NCI-H526 treated with DMSO at 0.1 percent for 48 hours (cell line): ENCODE results near the gene LLGL1.
"Not testable (repeated sequence)": the region's sequence is repeated elsewhere in the genome, so short reads cannot be mapped to it uniquely, and the experiment has no call there.

Source experiments
- DNase-seq: peaks from one replicate; lab custom pipeline; 2025; lab: John Stamatoyannopoulos, UW

The LLGL1 gene

DNA sequence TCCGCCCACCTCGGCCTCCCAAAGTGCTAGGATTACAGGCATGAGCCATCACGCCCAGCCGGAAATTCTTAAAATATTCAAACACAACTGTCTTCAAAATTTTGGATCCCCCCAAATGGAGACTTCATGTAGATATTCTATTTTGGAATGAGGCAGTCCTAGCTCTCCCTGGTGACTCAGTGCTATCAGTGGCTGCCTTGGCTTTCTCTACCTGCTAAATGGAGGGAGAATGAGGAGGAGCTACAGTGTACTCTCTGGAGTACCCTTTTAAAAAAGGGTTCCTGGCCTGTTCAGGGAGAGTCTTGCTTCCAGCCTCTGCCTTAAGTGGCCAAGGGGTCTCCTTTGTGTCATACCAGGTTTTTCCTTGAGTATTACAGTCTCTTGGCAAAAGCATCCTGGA lies 31.0 kb upstream of the LLGL1 start:
- DNase-seq: no peak

DNA sequence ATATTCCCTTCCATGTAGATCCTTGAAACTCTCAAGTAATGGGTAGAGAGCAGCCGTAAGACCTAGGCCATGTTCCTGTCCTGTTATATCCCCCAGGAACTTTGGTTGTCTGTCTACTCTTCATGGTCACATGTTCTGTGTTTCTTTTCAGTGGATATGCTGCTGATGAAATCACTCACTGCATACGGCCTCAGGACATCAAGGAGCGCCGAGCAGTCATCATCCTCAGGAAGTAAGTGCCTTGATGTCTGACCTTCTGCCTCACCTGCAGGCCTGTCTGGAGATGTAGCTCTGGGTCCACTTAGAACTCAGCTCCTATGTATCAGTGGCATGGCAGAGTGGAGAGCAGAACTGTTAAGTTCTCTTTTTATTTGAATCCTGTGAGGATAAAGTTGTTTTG lies 30.6 kb upstream of the LLGL1 start:
- no peak for DNase-seq

DNA sequence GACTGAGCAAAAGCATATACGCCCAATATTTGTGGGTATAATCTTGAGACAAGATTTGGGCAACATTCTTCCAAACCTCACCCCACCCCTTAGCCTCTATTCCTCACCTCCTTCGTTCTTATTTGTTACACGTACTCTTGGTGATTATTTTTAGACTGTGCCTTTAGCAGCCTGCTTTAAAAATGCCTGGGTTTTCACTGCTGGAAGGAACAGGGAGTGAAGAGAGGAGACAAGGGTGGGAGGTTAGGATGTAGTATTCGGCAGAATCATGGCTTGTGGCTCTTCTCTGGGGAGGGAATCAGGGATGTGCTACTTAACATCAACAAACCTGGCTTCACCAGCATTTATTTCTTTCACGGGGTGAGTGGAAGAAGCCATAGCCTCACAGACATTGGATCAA lies 30.2 kb upstream of the LLGL1 start:
- DNase-seq: no peak

DNA sequence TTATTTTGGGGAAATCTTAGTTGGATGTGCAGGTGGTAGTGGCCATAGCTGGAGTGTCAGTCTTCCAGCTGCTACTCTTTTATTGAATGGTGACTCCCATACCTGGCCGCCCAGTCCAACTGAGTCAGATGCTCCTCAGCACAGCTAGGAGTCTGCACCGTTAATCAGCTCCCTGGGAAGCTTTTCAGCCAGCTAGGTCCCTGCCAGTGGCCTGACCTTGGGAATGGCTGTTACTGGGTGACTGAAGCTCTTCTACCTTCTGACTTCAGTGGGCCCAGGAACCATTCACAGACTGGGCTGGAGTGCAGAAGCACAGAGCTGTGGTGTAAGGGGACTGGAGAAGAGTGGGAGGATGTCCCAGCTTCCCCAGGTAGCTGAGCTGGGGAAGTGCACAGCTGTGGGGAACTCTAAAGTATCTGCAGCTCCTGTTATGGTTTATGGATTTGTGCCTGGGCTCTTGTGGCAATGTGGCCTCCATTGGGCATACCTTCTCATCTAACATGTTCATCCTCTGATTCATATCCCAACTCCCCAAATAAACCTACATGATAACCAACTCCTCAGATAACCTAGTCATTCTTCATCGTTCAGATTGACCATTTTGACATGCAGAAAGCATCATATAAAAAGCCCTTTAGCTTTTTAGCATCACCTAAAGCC lies 27.8 kb upstream of the LLGL1 start:
- DNase-seq: no peak

DNA sequence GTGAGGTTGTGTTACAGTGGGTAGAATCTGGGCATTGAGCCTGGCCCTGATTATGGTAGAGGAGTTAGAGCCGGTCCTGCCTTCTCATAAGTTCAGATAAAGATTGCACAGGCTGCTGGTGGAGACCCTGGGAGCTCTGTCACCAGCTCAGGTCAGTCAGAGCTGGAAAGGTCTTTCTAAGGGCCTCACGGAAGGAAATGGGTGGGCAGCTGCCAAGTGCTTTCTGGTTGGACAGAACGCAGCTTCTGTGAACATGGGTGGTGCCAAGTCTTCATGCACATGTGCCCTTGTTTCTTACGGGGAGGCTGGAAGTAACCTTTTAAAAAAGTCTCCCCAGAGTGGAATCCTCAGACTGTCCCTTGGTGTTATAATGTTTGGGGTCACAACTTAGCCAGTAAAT lies 26.9 kb upstream of the LLGL1 start:
- DNase-seq: no peak

DNA sequence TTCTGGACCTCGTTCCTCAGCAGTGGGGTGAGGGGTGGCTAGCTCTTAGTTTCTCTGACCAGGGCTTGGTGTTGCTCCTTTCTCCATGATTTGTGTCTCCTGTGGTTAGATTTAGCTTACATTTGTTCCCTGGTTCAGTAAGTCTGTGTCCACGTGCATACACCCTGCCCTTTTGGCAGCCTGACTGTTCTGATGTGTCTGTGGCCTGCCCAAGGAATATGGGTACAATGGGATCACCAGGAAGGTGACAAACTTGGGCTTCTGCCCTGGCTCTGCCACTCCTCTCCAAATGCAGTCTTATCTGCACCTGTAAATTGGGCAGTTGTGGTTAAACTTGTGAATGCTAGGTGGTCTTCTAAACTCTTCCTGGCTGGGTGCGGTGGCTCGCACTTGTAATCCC lies 24.3 kb upstream of the LLGL1 start:
- DNase-seq: no peak

DNA sequence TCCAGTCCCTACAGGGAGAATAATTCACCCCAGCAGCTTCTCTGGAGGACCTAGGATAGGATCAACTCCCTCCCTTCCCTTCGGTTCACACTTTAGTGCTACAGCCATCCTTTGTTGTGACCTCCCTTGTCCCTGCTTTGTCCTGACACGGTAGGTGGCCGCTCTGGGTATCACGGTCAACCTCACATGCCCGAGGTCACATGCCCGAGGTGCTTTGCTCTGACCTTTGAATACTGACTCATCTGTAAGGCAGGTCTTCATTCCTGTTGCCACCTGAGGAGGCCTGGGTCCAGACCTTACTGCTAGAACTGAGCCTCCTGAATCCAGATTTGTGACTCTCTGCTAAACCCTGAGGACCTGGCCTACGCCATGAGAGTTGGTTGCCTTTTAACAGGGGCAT lies 22.1 kb upstream of the LLGL1 start:
- no peak for DNase-seq

DNA sequence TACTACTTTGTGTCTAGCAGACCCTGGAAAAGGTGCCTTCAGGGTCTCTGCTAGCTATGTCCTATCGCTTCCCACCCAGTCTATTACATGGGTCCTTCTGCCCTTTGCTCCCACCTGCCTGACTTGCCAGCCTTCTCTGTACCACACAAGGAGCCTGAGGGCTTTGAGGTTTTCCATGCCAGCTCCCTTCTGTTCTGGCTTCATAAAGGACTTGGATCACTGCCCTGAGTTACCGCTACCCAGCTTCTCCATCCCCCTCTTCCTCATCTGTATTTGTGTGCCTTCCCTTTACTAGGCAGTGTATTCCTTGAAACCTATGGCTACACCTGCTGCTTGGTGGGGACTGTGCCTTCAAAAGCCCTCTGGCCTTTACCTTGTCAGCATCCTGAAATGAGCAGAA lies 19.6 kb upstream of the LLGL1 start:
- DNase-seq: no peak

DNA sequence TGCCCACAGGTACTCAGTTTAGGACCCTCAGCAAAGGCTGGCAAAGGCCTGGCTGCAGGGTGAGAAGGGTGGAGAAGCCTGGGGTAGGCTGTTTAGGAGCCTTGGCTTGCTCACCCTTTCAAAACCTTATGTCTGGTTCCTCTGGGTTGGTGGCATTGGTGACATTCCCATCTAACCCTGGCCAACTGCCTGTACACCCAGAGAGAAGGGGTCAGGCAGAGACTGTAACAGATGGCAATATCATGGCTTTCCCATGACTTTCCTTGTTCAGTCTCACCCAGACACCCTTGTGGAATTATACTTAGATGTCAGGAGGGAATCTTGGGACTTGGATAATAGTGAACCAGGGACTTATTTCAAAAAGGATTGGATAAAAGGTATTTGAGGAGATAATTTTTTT lies 18.5 kb upstream of the LLGL1 start:
- no peak for DNase-seq

DNA sequence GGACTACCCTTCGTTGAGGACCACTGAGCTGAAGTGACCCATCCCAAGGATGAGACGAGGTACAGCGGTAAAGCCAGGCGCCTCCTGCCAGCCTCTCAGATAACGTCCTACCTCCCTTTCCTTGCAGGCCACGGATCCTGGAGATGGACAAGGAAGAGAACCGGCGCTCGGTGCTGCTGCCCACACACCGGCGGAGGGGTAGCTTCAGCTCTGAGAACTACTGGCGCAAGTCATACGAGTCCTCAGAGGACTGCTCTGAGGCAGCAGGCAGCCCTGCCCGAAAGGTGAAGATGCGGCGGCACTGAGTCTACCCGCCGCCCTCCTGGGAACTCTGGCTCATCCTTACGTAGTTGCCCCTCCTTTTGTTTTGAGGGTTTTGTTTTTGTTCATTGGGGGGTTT lies 17.3 kb upstream of the LLGL1 start:
- no peak for DNase-seq

DNA sequence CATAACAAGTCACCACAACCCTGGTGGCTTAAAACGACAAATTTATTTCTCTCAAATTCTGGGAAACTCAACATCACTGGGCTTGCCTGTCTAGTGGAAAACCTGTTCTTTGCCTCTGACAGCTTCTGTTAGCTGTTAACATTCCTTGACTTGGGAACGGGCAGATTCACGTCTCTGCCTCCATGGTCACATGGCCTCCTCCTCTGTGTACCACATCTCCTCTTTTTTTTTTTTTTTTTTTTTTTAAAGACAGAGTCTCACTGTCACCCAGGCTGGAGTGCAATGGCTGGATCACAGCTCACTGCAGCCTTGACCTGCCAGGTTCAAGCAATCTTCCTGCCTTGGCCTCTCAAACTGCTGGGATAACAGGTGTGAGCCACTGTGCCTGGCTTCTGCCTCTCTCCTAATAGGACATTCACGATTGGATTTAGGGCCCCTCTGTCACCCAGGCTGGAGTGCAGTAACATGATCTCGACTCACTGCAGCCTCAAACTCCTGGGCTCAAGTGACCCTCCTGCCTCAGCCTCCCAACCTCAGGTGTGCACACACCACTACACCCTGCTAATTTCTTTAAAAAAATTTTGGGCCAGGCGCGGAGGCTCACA lies 11.7 kb upstream of the LLGL1 start:
- no peak for DNase-seq

DNA sequence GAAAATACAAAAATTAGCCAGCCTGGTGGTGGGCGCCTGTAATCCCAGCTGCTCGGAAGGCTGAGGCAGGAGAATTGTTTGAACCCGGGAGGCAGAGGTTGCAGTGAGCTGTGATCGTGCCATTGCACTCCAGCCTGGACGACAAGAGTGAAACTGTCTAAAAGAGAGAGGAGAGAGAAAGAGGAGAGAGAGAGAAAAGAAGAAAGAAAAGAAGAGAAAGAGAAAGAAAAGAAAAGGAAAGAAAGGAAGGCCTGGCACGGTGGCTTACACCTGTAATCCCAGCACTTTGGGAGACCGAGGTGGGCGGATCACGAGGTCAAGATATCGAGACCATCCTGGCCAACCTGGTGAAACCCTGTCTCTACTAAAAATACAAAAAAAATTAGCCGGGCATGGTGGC lies 8.5 kb upstream of the LLGL1 start:
- not testable (repeated sequence) for DNase-seq

DNA sequence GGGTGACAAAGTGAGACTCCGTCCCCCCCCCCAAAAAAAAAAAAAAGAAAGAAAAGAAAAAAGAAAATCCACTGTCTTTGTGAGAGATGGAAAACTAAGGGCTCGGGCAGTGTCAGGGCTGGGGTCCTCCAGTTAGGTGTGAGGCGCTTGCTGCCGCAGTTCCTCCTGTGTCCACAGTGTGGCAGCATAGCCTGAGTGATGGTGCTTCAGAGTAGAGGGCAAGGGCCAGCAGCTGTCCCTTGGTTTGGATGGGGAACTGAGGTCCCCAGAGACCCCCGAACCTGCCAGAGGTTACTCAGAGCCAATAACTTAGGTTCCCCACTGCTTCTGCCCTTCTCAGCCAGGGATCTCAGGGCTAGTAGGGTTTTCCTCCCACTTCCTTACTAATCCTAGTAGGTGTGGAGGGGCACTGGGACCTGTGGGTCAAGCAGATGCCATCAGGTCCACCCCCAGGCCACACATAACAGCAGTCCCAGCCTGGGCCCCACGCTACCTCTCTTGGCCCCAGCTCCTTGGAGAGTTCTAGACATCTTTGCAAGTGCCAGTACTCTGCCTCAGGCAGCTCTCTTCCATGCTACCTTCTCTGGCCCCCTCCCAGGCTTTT lies 7.9 kb upstream of the LLGL1 start:
- no peak for DNase-seq

DNA sequence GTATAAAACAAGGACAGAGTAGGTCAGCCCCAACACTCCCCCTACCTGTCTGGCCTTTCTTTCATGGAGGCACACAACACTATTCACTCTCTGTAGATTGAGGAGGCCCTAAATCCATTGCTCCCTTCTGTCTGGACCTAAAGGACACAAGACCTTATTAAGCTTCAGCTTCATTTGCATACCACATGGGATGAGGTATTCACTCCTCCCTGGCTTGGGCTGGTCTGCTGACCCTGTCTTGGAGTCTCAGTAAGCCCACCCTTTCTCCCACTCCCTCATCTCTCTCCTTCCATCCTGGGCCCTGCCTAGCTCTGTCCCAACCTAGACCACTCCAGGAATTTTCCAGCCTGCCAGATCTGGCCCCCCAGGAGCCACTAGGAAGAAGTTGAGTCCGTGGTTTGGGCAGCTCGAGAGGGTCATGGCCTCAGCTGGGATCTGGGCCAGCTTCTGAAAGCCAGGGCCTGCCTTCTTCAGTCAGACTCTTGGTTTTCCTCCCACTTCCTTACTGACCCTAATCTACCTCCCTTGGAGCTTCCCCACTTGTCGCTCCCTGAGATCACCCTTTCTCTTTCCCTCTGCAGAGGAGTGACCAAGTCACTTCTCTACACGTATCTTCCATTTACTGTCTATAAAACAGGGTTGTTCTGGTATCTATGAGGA lies 6.5 kb upstream of the LLGL1 start:
- no peak for DNase-seq

DNA sequence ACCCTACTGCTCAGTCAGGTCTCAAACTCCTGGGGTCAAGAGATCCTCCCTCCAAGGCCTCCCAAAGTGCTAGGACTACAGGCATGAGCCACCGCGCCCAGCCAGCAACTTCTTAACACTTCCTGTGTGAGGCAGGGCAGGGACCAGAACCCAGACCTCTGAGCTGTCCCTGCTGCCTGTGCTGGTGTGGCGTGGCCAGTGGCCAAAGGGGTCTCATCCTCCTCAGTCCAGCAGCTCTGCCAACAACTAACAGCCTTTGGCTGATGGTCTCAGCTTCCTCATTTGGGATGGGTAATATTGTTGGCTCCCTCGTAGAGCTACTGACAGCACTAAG lies 1.4 kb upstream of the LLGL1 start:
- no peak for DNase-seq

DNA sequence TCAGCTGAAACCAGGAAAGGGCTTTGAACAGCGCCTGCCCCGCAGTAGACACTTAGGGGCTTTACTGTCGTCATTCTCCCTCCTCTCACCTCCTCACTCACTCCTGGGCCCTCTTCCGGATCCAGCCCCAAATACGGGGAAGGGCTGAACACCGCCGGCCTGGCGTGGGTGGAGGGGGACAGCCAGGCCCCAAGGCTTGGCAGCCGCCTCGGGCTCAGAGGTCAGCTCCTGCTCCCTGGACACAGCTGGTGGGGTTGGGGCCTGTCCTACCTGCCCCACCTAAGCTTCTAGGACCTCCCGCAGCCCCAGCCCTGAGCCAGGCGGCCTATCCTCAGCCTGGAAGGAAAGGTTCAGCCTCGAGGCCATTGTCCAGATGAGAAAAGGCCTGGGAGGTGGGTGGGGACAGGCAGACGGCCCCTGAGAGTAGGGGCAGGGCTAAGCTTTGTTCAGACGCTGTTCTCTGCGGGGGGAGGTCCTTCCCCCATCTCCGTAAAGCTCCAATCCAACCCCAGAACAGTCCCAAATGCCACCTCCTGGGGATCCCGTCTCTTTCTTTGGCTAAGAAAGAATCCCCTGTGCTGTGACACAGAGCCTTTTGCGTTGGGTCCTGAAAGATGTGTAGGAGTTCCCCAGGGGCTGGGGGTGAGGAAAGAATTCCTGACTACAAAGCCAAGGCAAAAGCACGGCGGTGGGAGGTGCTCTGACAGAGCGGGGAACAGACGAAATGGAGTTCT lies 881 bp upstream of the LLGL1 start:
- no peak for DNase-seq

DNA sequence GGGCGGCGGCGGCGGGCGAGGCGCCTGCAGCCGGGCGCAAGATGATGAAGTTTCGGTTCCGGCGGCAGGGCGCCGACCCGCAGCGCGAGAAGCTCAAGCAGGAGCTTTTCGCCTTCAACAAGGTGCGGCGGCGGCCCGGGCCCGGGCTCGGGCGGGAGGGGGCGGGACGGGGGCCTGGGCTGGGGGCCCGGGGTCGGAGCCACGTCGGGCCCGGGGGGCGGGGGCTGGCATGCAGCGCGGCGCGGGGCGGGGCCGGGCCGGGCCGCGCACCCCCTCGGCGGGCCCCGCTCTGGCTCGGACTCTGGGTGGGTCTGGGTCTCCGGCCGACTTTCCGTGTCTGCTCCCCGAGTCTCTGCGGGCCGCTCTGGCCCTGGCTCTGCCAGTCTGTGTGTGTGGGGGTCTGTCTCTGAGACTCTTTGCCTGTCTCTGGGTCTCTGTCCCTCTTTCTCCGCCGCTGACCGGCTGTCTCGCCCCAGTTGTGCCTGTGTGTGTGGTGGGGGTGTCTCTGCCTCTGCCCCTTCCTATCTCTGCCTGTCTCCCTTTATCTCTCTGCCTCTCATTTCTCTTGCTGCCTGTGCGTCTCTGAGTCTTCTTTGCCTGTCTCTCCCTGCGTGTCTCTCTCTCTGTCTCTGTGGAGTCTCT lies 328 bp downstream of the LLGL1 start:
- DNase-seq: no peak

DNA sequence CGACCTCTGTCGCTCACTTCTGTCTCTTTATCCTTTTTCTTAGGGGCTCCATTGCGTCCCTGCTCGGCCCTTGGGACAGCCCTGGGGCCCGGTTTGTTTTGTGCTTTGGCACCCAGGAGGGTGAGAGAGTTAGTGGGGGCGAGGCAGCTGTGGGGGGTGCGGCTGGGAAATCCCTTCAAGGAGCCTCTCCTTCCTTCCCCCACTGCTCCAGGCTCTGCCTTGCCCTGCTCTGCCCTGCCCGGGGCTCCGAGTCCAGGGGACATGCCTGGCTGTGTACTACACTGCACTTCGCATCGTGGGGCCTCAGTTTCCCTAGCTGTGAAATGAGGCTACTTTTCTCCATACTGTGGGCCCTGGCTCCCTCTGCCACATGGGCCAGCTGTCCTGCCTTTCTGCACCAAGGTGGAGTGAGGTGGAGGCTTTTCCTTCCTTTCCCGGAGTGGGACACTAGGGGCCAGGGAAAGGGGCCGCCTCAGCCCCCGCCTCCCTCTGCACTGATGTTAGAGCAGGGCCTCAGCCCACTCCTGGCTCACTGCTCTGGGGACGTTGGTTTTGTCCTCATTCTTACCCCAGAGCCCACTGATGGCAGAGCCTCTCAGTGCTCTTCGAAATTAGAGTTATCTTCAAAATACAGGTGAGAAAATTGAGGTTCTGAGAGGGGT lies 980 bp downstream of the LLGL1 start:
- DNase-seq: no peak

DNA sequence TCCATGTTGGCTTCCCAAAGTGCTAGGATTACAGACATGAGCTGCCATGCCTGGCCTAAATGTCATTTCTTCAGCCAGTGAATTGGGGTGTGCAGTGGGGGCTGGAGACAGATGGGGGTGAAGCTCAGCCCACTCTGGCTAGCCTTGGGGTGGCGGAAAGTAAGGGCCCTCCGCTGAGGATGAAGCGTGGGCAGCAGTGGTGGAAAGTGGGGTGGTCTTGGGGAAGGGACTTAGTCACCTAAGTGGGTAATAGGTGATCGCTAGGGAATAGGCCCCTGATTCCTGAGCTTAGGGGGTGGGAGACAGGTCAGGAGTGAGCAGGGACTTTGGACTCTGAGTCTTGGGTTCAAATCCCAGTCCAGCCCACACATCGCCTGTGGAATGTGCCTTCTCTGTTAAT lies 2.2 kb downstream of the LLGL1 start:
- no peak for DNase-seq

DNA sequence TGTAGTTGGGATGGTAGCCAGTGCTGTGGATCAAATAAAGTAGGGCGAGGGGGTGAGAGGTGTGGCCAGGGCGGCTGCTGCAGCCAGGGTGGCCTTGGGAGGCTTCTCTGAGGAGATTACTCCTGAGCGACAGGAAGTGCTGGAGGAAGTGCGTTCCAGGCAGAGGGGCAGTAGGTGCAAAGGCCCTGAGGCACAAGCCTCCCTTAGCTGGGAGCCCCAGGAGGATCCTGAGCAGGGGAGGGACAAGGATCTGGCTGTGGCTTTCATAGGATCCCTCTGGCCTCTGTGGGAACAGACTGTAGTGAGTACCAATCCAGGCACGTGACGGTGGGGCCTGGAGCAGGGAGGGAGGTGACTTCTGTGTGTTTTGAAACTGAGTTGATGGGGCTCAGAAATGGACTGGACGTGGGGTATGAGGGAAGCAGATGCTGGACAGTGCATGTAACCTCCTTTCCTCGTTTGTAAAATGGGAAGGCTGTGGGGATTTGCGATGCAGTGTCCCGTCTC lies 2.8 kb downstream of the LLGL1 start:
- no peak for DNase-seq

DNA sequence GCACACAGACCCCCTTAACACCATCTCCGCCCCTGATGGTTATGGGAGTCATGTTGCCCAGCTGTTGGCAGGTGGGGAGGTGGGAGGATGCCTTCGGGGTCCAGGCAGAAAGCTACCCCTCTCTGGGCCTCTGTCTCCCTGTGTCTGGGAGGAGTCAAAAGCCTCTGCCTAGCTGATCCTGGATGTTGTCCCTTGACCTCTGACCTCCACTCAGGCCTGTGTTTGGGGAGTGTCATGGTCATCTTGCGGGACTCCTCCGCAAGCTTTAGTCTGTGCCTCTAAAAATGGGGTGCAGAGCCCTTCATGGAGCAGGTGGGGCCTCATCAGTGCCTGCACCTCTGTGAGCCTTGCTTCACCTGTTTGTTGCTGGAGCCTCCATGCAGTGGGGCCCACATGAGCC lies 3.8 kb downstream of the LLGL1 start:
- DNase-seq: no peak

DNA sequence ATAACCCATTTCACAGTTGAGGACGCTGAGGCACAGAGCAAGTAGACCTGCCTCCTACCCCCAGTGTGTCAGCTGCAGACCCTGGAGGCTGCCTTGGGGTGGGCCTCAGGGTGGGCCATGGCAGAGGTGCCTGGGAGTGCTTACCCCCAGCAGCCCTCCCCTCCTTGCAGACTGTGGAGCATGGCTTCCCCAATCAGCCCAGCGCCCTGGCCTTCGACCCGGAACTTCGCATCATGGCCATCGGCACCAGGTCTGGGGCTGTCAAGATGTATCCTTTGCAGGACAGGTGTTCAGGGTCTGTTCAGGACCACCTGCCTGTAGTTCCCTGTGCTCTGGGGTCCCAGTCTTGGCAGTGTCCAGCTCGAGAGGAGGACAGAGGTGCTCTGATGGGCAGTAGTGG lies 4.3 kb downstream of the LLGL1 start:
- DNase-seq: no peak
